Ascending aorta (tissue), 2 donors: Measurements from ENCODE around the gene ARL9. TPM values are rescaled to one million over a fixed set of nuclear protein-coding genes. Genes with fewer than 3 reads are reported as not detected.
A peak's percentile ranks its signal among the peaks of the same experiment; 100 is the strongest.

Source experiments
- DNase-seq, 2 donors: peaks; one replicate each; pipeline ENCODE4 v3.0.0-alpha.2; 2019; ENCODE audit warnings: low spot score in 2 of 2
- H3K27ac ChIP-seq, 2 donors: fragments of 200-600 bp; sonication (generic); one replicate each; pipeline ENCODE4 v1.5.1; 2016 to 2017; ENCODE audit warnings: mild to moderate bottlenecking in 1 of 2
- H3K27me3 ChIP-seq: fragments of 200-600 bp; sonication (generic); one replicate; pipeline ENCODE4 v1.5.1; 2017
- H3K36me3 ChIP-seq, 2 donors: fragments of 200-600 bp; sonication (generic); one replicate each; pipeline ENCODE4 v1.5.1; 2016
- H3K4me1 ChIP-seq, 2 donors: fragments of 200-600 bp; sonication (generic); one replicate each; pipeline ENCODE4 v1.5.1; 2016 to 2017; ENCODE audit warnings: mild to moderate bottlenecking in 1 of 2
- H3K4me3 ChIP-seq, 2 donors: fragments of 200-600 bp; sonication (generic); one replicate each; pipeline ENCODE4 v1.5.1; 2016 to 2017; ENCODE audit warnings: mild to moderate bottlenecking in 1 of 2
- H3K9me3 ChIP-seq, 2 donors: fragments of 200-600 bp; sonication (generic); one replicate each; pipeline ENCODE4 v1.5.1; 2016
- intact Hi-C: fragments of 100-400 bp; cut with DNase I; formaldehyde crosslinking; loops from one replicate; pipeline ENCODE4 v1.15.1; 2023
- total RNA-seq: library from RNA; depleted of rRNA; stranded (reverse); fragments of >200 nt; gene quantifications from one replicate; pipeline ENCODE4 v1.1.0, GENCODE V29; 2016
- TF ChIP-seq, protein P1 (sequence below), 3 experiments: fragments of 200-600 bp in 2 of 3; fragments of 450-650 bp in 1 of 3; sonication (generic) in 2 of 3; IDR thresholded peaks; one replicate each; pipeline ENCODE4 v1.5.1; 2016 to 2019; ENCODE audit warnings: antibody characterized with exemption in 3 of 3, mild to moderate bottlenecking in 1 of 3, moderate library complexity in 1 of 3

ARL9 gene, protein sequence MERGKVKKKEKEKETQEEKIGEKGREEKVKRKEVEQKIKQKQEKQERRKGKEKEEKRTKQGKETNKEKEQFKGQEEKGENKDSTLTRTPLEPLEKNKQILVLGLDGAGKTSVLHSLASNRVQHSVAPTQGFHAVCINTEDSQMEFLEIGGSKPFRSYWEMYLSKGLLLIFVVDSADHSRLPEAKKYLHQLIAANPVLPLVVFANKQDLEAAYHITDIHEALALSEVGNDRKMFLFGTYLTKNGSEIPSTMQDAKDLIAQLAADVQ
- total RNA-seq: not detected

DNA sequence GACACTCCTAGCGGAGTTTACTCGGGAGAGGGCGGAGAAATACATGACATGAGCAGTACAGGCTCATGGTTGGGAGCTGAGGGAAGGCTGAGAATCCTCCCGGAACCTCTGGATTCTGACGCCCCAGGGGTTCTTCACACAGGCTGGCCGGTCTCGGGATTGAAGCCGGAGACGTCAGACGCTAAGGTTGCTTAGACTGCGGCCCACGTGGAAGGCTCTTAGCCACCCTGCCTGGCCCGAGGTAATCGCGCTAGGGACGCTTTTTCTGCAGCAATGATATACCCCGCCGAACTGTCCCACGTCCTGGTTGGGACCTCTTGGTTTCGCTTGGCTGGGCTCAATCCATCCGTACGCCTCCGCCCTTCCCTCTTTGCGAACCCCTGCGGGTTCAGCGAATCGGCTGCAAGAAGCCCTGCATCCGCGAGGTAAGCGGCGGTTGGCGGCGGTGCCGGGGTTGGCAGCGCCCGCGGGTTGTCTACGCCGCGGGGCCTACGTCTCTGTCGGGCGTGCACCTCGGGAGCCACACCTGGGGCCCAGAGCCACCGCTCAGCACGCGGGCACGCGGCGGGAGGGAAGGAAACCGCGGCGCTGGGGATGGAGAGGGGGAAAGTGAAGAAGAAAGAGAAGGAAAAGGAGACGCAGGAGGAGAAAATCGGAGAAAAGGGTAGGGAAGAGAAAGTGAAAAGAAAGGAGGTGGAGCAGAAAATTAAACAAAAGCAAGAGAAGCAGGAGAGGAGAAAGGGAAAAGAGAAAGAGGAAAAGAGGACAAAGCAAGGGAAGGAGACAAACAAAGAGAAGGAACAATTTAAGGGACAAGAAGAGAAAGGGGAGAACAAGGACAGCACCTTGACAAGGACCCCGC is at the start of gene ARL9:
Gene ARL9, plus strand, starts transcription at position 523 of the 862 bp plus-strand sequence. Its CDS starts 72 bp downstream, at position 595.
- peaks cover 0 to 7% of the 10 kb centered on the region in 2 donors for H3K4me1 ChIP-seq
- H3K27me3 ChIP-seq: no peaks in the 10 kb centered on the region
- DNase-seq: peak in 1 of 2 donors; percentile 68
- intact Hi-C loops: loop anchor here (2.0 kb wide), 1 partner anchor 39 kb away; no protein-coding TSS in a partner anchor
- TF ChIP-seq, protein P1, sequence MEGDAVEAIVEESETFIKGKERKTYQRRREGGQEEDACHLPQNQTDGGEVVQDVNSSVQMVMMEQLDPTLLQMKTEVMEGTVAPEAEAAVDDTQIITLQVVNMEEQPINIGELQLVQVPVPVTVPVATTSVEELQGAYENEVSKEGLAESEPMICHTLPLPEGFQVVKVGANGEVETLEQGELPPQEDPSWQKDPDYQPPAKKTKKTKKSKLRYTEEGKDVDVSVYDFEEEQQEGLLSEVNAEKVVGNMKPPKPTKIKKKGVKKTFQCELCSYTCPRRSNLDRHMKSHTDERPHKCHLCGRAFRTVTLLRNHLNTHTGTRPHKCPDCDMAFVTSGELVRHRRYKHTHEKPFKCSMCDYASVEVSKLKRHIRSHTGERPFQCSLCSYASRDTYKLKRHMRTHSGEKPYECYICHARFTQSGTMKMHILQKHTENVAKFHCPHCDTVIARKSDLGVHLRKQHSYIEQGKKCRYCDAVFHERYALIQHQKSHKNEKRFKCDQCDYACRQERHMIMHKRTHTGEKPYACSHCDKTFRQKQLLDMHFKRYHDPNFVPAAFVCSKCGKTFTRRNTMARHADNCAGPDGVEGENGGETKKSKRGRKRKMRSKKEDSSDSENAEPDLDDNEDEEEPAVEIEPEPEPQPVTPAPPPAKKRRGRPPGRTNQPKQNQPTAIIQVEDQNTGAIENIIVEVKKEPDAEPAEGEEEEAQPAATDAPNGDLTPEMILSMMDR (IDR thresholded peaks at IDR 0.05): no peak
- H3K36me3 ChIP-seq: peaks cover 10 to 13% of the 10 kb centered on the region in 2 donors
- H3K4me3 ChIP-seq: peak within 1 kb of the TSS; percentile 57 to 82
- H3K27ac ChIP-seq: peak within 1 kb of the TSS in 1 of 2 donors; percentile 26
- H3K9me3 ChIP-seq: no peaks in the 10 kb centered on the region

DNA sequence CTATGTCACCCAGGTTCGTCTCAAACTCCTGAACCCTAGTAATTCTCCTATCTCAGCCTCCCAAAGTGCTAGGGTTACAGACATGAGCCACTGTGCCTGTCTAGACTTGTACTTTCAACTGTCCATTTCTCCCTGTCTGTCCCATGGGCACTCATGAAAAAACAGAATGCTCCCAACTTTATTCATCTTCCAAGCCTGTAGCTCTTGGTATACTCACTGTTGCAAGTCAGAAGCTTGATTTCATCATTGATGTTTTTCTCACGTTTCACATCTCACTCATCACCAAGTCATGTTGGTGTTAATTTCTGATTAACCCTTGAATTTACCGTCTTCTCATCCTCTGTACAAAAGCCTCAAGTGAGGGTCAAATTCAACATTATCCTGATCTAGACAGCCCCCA is 45.5 kb upstream of the ARL9 start:
- Histone ChIP-seq H3K4me1 (peaks cover 0 to 3% of the 10 kb centered on the region in 2 donors), H3K27me3 (no peaks in the 10 kb centered on the region), H3K4me3 (no peak overlapping the region), H3K36me3 (peaks cover 7 to 47% of the 10 kb centered on the region in 2 donors), H3K9me3 (no peaks in the 10 kb centered on the region), H3K27ac (no peak overlapping the region)
- intact Hi-C loops: loop anchor here (10.0 kb wide), 1 partner anchor 445 kb away; the partner anchor contains the start of gene REST
- TF ChIP-seq, protein P1 (IDR thresholded peaks at IDR 0.05): no peak
- DNase-seq: no peak

DNA sequence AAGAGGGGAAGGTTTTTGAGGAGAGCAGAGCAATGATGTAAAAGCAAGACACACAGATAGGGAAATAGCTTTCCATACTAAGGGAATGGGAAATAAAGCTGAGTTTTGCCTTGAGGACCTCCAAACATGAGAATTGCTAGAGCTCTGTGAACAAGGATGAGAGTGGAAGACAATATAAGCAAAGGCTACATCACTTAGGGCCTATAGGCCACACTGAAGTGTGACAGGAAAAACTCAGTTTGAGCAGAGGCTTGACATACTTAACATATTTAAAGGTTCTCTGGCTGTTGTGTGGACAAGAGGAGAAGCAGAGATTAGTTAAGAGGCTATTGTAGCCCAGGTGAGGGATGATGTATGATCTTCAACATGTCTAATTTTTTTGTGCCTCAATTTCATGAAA is 43.4 kb upstream of the ARL9 start:
- intact Hi-C loops: loop anchor here (10.0 kb wide), 1 partner anchor 443 kb away; the partner anchor contains the start of gene REST
- H3K27me3 ChIP-seq: no peaks in the 10 kb centered on the region
- peaks cover 7 to 33% of the 10 kb centered on the region in 2 donors for H3K36me3 ChIP-seq
- no peak overlapping the region for H3K4me3 ChIP-seq
- no peak for DNase-seq
- peaks cover 8 to 13% of the 10 kb centered on the region in 2 donors for H3K4me1 ChIP-seq
- H3K27ac ChIP-seq: no peak overlapping the region
- TF ChIP-seq, protein P1 (IDR thresholded peaks at IDR 0.05): no peak
- no peaks in the 10 kb centered on the region for H3K9me3 ChIP-seq

DNA sequence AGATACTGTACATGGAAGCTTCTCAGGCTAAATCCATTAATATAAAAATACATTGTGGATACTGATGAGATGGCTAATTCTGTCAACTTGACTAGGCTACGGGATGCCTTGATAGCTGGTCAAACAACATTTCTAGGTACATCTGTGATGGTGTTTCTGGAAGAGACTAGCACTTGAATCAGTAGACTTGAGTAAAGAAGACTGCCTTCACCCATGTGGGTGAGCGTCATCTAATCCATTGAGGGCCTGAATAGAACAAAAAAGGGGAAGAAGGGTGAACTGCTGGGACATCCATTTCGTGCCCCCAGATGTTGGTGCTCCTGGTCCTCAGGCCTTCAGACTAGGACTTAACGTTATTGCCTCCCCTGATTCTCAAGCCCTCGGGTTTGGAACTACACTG is 41.9 kb upstream of the ARL9 start:
- Histone ChIP-seq H3K9me3 (no peaks in the 10 kb centered on the region), H3K4me1 (peaks cover 8 to 19% of the 10 kb centered on the region in 2 donors), H3K36me3 (peaks cover 7 to 29% of the 10 kb centered on the region in 2 donors), H3K4me3 (no peak overlapping the region), H3K27me3 (no peaks in the 10 kb centered on the region), H3K27ac (no peak overlapping the region)
- intact Hi-C loops: loop anchor here (10.0 kb wide), 1 partner anchor 441 kb away; the partner anchor contains the start of gene REST
- DNase-seq: no peak
- TF ChIP-seq, protein P1 (IDR thresholded peaks at IDR 0.05): no peak

DNA sequence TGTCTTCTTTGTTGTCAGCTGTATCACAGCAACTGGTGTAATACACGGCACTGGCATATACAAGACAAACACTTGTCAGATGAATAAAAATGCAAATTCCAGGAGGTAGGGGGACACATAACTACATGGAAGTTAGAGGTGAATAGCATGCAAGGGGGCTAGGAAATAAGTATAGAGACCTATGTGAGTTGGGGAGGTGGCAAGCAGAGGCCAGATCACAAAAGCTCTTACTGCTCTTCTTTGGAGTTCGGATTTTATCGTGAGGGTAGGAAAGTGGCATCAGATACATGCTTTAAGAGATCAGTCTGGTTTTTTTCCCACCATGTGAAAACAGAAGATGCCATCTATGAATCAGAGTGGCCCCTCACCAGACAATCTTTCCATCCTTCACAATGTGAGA is 41.0 kb upstream of the ARL9 start:
- H3K9me3 ChIP-seq: no peaks in the 10 kb centered on the region
- H3K27ac ChIP-seq: no peak overlapping the region
- no peak for DNase-seq
- peaks cover 8 to 22% of the 10 kb centered on the region in 2 donors for H3K4me1 ChIP-seq
- no peaks in the 10 kb centered on the region for H3K27me3 ChIP-seq
- H3K4me3 ChIP-seq: no peak overlapping the region
- TF ChIP-seq, protein P1 (IDR thresholded peaks at IDR 0.05): no peak
- peaks cover 7 to 28% of the 10 kb centered on the region in 2 donors for H3K36me3 ChIP-seq
- intact Hi-C loops: loop anchor here (10.0 kb wide), 1 partner anchor 440 kb away; the partner anchor contains the start of gene REST
